GM19438 (cell line): Measurements from ENCODE around the gene SERTAD1.
"Not testable (repeated sequence)": the region's sequence is repeated elsewhere in the genome, so short reads cannot be mapped to it uniquely, and the experiment has no call there.

Experiments used
- ATAC-seq: cut with Tn5 transposase; IDR thresholded peaks from one replicate; pipeline ENCODE4 v1.9.1; 2021; ENCODE audit warnings: low read depth; ENCODE audit not compliant: unreplicated experiment

The SERTAD1 gene, protein sequence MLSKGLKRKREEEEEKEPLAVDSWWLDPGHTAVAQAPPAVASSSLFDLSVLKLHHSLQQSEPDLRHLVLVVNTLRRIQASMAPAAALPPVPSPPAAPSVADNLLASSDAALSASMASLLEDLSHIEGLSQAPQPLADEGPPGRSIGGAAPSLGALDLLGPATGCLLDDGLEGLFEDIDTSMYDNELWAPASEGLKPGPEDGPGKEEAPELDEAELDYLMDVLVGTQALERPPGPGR

DNA sequence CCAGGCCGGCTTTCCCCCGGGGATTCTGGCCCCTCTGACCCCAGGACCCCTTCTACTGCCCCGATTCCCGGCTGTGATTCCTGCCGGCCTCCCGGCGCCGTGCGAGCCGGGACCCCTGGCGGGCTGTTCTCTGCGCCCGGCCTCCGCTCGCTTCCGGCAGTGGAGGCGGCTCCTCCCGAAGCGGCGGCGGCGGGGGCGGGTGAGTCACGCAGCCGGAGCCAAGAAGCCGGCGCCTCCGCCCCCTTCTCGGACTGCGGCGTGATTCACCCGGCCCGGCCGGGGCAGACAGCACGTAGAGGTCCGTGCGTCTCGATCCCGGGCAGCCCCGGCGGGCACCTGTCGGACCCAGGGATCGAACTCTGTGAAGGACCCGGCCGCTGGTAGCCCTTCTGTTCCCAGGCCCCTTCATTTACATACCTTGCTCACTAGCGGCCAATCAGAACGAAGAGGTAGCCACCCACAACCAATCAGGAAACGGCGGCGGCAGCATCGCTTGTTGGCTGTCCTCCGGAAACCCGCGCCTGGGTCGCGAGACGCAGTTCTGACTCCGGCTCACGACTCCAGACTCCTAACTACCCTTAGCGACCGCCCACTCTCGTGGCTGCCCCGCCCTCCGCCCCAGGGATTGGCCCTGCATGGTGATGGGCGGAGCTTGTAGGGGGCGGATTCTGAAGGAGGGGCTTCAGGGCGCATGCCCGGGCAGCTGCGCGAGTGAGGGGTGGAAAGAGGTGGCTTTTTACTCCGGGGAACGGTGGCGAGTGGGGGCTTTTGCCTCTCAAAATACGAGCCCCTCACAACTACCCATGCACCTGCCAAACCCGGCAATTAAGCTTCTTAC lies at the start of gene SERTAD1:
Gene SERTAD1 (minus strand): TSS at position 543 of the 838 bp plus-strand sequence. CDS start 2,446 bp downstream, outside the sequence.
- ATAC-seq = peak; percentile 77

DNA sequence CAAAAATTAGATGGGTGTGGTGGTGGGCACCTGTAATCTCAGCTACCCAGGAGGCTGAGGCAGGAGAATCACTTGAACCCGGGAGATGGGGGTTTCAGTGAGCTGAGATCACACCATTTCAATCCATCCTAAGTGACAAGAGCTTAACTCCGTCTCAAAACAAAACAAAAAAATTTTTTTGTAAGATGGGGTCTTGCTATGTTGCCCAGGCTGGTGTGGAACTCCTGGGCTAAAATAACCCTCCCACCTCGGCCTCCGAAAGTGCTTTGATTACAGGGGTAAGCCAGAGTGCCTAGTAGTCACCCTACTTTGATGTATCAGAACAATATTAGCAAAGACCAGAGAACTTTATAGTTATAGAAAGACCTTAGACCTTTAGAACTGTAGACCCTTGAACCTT lies 48.9 kb upstream of the SERTAD1 start:
- no peak for ATAC-seq

DNA sequence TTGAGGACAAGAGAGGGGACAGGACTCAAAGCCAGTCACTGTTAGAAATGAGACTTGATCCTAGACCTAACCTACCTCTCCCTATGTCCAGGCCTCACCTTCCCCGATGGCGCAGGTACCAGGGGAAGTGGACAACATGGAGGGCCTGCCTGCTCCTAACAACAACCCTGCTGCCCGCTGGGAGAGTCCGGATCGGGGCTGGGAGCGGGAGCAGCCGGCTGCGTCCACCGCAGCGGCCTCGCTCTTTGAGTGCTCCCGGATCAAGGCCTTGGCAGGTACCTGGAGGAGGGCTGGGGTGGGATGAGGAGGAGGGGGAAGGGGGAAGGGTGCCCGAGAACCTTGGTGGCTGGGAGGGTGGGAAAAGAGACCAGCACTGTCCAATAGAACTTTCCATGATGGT lies 46.7 kb upstream of the SERTAD1 start:
- no peak for ATAC-seq

DNA sequence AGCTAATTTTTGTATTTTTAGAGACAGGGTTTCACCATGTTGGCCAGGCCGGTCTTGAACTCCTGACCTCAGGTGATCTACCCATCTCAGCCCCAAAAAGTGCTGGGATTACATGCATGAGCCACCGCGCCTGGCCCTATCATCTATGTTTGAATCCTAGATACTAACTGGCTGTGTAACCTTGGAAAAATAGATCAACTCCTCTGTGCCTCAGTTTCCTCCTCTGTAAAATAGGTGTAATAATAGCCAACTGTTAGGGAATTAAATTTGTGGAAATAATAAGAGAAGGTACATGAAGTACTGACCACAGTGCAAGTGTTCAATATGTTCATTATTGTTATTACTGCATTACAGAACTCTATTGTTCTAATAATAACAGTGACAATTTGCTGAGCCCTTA lies 45.3 kb upstream of the SERTAD1 start:
- ATAC-seq = no peak

DNA sequence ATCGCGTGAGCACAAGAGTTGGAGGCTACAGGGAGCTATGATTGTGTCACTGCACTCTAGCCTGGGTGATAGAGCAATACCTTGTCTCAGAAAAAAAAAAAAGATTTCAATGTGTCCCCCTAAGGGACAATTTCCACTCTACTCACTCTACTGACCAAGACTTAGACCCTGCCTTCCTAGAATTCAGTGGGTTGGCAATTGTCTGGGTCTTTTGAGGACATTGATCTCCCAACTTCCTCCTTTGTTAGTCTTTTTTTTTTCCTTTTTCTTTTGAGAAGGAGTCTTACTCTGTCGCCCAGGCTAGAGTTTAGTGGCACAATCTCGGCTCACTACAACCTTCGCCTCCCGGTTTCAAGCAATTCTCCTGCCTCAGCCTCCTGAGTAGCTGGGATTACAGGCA lies 43.2 kb upstream of the SERTAD1 start:
- no peak for ATAC-seq

DNA sequence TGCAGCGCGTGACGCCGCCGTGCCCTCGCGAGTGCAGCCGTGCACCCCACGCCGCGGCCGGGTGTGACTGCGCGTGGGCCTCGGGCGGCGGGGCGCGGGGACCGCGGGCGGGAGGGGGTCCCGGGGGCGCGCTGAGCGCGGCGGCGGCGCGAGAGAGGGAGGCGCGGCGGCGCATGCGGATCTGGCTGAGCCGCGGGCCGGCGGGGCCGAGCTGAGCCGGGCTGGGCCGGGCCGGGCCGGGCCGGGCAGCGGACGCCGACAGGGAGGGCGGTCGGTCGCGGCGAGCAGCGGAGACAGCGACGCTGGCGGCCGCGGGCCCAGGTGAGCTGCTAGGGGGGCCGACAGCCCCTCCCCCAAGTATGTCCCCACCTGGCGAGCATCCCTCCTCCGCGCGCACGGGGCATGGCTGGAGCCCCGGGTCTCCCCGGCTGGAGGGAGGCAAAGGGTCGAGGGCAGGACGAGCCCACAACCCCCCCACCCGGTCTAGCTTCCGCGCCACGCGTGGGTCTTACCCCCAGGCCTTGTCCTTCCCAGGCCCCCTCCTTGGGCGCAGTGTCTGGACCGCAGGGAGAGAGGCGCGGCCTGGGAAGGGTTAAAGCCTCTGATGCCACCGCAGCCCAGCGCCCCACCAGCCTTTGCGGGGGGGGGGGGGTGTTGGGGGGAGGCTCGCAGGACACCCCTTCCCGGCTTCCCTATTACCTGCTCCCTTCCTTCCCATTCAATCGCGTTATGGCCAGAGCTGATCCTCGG lies 41.4 kb upstream of the SERTAD1 start, which contains the start of gene SPTBN4:
Gene SPTBN4 (plus strand): TSS at position 17 of the 750 bp plus-strand sequence. CDS start 5,621 bp downstream, outside the sequence.
- no peak for ATAC-seq

DNA sequence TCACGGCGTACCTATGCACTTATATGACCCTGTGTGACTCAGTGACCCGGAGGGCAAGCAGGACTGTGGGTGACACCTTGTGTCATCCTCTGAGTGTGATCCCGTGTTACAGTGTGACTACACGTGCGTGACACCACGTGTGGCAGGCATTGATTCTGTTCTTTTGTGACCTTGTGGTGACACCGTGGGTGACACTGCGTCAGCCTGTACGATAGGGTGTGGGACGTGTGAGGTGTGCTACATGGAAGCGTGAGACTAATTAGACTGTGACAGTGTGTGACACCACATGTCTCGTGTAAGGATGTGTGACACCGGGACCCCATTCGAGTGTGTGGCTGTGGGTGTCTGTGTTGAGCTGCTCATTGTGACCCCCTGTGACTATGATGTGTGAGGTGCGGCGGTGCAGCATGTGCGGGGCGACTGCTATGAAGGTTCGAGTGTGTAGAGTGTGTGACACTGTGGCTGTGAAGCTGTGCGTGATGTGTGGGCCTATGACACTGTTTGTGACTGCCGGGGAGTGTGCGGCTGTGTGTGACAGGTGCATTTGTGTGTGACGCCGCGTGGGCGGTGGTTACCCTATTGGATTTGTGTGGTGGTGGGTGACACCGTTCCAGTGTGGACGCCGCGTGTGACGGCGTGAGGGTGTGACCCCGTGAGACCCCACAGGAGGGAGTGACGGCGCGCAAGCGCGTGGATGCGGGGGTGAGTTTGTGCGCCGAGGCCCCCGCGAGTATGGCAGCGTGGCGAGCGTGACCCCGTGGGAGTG lies 40.6 kb upstream of the SERTAD1 start:
- no peak for ATAC-seq

DNA sequence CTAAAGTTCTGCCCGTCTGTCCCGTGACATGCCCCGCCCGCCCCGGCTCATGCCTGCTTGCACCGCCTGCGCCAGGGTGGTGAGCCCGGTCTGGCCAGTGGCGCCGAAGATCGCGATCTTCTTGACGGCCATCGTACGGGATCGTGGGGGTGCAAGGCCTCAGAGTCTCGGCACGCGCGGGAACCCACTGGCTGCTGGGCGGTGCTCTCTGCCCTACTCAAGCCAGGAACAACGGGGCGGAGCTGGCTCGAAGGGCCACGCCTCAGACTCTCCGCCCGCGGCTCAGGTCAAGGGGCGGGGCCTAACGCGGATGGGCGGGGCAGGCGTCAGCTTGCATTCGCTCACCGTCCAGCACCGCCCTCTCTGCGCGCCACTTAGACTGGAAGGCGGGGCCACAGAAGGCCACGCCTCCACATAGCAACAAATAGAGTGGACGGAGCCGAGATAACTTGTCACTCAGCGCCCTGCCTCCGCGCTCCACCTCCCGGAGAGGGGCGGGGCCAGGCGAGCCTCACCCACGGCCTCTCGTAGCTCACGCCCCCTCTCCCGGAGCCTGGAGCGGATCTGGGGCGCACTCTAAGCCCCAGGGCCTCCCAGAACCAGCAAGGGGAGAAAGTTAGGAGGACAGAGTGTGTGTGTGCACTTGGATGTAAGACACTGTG lies 39.9 kb upstream of the SERTAD1 start, which contains the start of gene BLVRB:
Gene BLVRB (minus strand): TSS at position 189 of the 662 bp plus-strand sequence. CDS start 57 bp downstream, at position 132.
- ATAC-seq = peak; percentile 76

DNA sequence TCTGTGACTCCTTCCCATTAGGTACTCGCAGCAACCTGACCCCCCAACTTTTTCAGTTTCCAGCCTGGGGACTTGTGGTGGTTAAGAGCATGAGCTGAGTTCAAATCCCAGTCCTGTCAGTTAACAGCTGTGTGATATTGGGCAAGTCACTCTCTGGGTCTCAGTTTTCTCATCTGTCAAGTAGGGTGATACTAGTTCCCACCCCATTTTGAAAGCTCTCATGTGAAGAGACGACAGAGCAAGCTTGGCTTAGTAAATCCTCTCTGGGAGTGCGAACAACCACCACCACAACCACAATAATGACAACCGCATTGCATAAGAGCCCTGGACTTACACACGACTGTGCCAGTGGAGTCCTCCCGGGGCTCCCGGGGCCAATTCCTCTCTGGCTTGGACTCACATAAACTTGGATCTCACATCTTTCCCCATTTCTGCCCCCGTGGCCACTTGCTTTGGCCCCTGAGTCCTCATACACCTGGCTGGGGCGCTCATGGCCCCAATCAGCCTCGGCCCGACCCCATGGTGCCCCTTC lies 39.3 kb upstream of the SERTAD1 start:
- no peak for ATAC-seq

DNA sequence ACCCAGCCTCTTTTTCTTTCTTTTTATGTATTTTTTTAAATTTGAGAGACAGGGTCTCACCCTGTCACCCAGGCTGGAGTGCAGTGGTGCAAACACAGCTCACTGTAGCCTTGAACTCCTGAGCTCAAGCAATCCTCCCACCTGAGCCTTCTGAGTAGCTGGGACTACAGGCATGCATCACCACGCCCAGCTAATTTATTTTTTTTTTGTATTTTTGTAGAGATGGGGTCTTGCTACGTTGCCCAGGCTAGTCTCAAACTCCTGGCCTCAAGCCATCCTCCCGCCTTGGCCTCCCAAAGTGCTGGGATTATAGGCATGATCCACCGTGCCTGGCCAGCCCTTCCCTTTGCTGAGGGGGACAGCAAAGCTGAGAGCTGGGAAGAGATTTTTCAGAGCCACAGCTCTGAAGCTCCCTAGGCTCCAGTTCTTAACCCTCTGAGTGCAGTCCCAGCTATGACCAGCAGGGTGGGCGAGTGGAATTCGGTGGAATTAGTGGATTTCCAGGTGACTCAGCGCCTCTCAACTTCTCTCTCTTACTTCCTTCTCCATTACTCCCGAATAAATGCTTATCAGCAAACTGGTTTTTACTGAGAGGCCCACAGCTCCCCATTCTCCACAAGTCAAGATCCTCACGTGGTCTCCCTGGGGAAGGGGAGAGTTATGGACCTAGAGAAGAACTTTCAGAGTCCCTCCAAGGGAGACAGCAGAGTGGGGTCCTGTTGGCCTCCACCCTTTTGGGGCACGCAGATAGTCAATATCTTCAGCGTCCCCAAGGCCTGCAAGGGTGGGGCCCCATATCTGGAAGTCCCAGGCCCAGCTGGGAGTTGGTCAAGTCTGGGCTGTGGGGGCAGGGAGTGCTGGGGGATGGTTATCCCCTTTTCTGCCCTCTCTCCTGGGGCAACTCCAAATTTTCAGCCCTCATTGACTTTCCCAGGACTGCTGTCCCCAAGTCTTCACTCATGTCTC lies 38.5 kb upstream of the SERTAD1 start:
- ATAC-seq = no peak

DNA sequence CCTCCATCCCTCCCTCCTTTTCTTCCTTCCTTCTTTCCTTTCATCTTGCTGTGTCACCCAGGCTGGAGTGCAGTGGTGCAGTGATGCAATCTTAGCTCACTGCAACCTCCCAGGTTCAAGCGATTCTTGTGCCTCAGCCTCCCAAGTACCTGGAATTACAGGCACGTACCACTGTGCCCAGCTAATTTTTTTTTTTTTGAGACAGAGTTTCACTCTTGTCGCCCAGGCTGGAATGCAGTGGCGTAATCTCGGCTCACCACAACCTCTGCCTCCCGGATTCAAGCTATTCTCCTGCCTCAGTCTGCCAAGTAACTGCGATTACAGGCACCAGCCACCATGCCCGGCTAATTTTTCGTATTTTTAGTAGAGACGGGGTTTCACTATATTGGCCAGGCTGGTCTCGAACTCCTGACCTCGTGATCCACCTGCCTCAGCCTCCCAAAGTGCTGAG lies 37.8 kb upstream of the SERTAD1 start:
- not testable (repeated sequence) for ATAC-seq

DNA sequence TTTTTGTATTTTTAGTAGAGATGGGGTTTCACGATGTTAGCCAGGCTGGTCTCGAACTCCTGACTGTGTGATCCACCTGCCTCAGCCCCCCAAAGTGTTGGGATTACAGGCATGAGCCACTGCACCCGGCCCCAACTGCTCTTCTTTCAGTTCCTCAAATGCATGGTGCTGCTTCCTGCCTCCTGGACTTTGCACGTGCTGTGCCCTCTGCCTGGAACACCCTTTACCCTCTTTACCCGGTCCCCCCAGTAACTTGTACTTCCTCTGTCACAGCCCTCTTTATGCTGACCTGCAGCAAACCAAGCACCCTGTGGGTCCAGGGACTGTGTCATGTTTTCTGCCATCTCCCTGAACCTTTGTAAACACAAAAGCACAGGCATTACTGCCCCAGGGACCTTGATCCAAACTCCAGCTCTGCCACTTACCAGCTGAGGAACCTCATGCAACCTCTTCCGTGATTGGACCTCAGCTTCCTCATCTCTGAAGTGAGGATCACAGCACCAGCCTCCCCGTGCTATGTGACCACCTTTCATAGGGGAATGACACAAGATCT lies 36.0 kb upstream of the SERTAD1 start:
- no peak for ATAC-seq

DNA sequence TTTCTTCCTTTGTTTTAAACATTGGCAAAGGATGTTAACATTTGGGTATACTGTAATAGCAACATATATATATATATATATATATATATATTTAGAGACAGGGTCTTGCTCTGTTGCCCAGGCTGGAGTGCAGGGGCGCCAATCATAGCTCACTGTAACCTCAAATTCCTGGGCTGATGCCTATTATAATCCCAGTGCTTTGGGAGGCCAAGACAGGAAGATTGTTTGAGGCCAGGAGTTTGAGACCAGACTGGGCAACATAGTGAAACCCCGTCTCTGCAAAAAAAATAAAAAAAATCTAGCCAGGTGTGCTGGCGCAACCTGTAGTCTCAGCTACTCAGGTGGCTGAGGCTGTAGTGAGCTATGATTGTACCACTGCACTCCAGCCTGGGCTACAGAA lies 34.4 kb upstream of the SERTAD1 start:
- ATAC-seq = no peak

DNA sequence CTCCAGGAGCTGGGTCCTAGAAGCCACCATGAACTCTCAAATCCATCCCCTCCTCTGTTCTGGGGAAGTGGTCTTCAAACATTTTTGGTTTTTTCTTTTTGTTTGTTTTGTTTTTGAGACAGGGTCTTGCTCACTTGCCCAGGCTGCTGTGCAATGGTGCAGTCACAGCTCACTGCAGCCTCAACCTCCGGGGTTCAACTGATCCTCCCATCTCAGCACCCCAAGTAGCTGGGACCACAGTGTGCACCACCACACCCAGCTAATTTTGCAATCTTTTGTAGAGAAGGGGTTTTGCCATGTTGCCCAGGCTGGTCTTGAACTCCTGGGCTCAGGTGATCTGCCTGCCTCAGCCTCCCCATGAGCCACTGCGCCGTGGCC lies 32.8 kb upstream of the SERTAD1 start:
- no peak for ATAC-seq

DNA sequence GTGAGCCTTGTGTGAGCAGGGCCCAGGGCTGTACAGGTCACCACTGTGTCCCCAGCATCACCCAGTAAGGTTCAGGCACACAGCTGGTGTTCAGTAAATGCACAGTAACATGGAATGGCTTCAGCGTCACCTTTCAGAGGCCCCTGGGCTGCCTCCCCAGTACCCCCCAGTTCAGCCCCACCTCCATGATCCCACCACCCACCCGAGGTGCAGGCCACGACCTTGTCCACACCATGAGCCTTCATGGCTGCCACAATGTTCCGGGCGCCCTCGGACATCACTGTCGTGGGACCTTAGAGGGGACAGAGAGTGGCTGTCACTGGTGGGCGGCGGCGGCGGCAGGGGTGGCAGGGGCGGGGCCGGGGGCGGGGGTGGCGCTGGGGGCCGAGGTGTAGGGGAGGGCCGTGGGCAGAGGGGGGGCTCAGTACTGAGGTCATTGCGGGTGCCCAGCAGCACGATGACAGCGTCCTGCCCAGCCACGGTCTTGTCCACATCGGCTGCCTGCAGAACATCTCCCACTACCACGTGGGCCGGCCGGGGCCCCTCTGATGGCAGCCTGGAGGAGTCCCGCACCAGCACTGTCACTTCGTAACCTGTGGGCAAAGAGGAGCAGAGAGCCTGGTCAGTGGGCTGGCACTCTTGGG lies 32.3 kb upstream of the SERTAD1 start:
- no peak for ATAC-seq

DNA sequence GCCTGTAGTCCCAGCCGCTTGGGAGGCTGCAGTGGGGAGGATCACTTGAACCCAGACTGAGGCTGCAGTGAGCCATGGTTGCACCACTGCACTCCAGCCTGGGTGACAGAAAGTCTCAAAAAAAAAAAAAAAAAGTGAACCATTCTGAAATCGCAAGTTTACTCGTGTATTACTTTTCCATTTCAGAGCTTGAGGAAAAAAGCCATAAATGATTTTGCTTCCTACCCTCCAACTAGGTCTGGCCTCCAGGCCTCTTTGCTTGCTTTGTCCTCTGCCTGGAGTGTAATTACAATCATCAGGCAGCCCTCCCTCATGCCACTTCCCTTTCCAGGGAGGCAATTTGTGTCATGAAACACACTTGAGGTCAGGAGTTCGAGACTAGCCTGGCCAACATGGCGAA lies 31.3 kb upstream of the SERTAD1 start:
- no peak for ATAC-seq

DNA sequence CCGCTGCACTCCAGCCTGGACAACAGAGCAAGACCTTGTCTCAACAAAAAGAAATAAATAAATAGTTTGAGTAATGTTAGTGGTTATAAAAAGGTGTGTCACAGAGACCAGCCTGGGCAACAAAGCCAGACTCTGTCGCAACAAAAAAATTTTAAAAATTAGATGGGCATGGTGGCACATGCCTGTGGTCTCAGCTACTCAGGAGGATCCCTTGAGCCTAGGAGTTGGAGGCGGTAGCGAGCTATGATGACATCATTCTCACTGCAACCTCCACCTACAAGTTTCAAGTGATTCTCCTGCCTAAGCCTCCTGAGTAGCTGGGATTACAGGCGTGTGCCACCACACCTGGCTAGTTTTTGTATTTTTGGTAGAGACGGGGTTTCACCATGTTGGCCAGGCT lies 28.2 kb upstream of the SERTAD1 start:
- not testable (repeated sequence) for ATAC-seq
